Hepatocyte (in vitro differentiated cells): ENCODE measurements around the gene PRRT4. TPM values are rescaled to one million over a fixed set of nuclear protein-coding genes. Genes with fewer than 3 reads are reported as not detected.

Experiments
- DNase-seq: peaks from one replicate; pipeline ENCODE4 v3.0.0-alpha.2; 2016; ENCODE audit warnings: low spot score
- H2AFZ ChIP-seq: fragments of 200-600 bp; sonication (generic); 2 replicates; pipeline ENCODE4 v1.6.0; 2016; ENCODE audit warnings: antibody characterized with exemption, mild to moderate bottlenecking
- H3K27ac ChIP-seq: fragments of 200-600 bp; sonication (generic); 2 replicates; pipeline ENCODE4 v1.5.1; 2016; ENCODE audit warnings: mild to moderate bottlenecking
- H3K27me3 ChIP-seq: fragments of 200-600 bp; sonication (generic); 2 replicates; pipeline ENCODE4 v1.6.1; 2016
- H3K36me3 ChIP-seq: fragments of 200-600 bp; sonication (generic); replicated peaks from 2 replicates; pipeline ENCODE4 v1.5.1; 2016; ENCODE audit warnings: low read depth; ENCODE audit not compliant: insufficient read depth
- H3K4me1 ChIP-seq: fragments of 200-600 bp; sonication (generic); 2 replicates; pipeline ENCODE4 v1.5.1; 2016; ENCODE audit warnings: mild to moderate bottlenecking, moderate library complexity; ENCODE audit not compliant: insufficient read depth
- H3K4me2 ChIP-seq: fragments of 200-600 bp; sonication (generic); 2 replicates; pipeline ENCODE4 v1.6.0; 2016
- H3K4me3 ChIP-seq: fragments of 200-600 bp; sonication (generic); 2 replicates; pipeline ENCODE4 v1.5.1; 2016; ENCODE audit warnings: mild to moderate bottlenecking
- H3K79me2 ChIP-seq: fragments of 200-600 bp; sonication (generic); 2 replicates; pipeline ENCODE4 v1.6.0; 2017; ENCODE audit warnings: mild to moderate bottlenecking
- H3K9me2 ChIP-seq: fragments of 200-600 bp; sonication (generic); replicated peaks from 2 replicates; pipeline ENCODE4 v1.6.0; 2017; ENCODE audit warnings: mild to moderate bottlenecking; ENCODE audit not compliant: insufficient read depth
- H3K9me3 ChIP-seq: fragments of 200-600 bp; sonication (generic); 2 replicates; pipeline ENCODE4 v1.5.1; 2016; ENCODE audit warnings: low read depth, mild to moderate bottlenecking
- H4K20me1 ChIP-seq: fragments of 200-600 bp; sonication (generic); 2 replicates; pipeline ENCODE4 v1.6.0; 2016; ENCODE audit warnings: mild to moderate bottlenecking; ENCODE audit not compliant: insufficient read depth, poor library complexity, severe bottlenecking
- EZH2 ChIP-seq: fragments of 200-600 bp; sonication (generic); IDR thresholded peaks from 2 replicates; pipeline ENCODE4 v1.6.1; 2016; ENCODE audit warnings: antibody characterized with exemption, mild to moderate bottlenecking, borderline replicate concordance
- EZH2phosphoT487 ChIP-seq: fragments of 200-600 bp; sonication (generic); IDR thresholded peaks from one replicate; pipeline ENCODE4 v1.6.1; 2018; ENCODE audit warnings: antibody characterized with exemption, mild to moderate bottlenecking, low read depth, moderate library complexity; ENCODE audit not compliant: unreplicated experiment, severe bottlenecking
- WGBS: methylation state at CpG from one replicate; pipeline ENCODE4 v1.1.6; 2016; ENCODE audit warnings: low lambda C conversion rate; ENCODE audit errors: missing lambda C conversion rate; 5-methylcytosine and 5-hydroxymethylcytosine counted together
- polyA plus RNA-seq: library from polyadenylated mRNA; unstranded; fragments of >200 nt; fragmentation: Nextera tagmentation; extraction: Ambion mirVana; gene quantifications from 2 replicates; pipeline ENCODE4 v1.2.1, GENCODE V29; 2016
- total RNA-seq: library from RNA; depleted of rRNA; stranded (reverse); fragments of >200 nt; gene quantifications from 2 replicates; pipeline ENCODE4 v1.2.3, GENCODE V29; 2014
- TF ChIP-seq, protein P1 (sequence below): fragments of 200-600 bp; sonication (generic); IDR thresholded peaks from 2 replicates; pipeline ENCODE4 v1.5.1; 2016; ENCODE audit warnings: antibody characterized with exemption, mild to moderate bottlenecking; ENCODE audit not compliant: poor library complexity

The PRRT4 gene
- total and polyA plus RNA-seq, 2 experiments from 2014 or later: 2.2 to 4.1 TPM

DNA sequence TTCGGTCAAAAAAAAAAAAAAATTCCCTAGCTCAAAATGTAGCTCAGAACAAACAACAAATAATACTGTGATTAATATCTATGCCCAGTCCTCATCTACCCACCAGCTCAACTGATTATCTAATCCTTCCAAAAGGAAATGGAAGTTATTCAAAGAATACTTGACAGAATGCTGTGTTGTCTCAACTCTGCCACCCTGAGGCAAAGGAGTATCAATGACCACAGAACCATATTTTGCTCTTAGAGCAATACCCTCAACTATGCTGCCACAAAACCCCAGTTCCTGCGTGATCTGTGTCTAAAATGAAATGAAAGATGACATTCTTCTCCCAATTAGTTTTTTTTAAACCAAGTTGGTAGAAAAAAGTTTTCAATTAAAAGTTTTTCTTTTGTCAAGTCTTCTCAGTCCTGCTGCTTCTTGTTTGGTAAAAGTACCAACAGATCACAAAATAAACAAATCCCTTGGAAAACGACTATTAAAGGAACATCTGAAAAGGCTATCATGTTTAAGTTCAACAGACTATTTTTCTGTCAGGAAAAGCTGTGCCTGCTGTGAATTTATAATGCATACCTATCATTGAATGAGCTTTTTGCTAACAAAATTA lies 39.3 kb downstream of the PRRT4 start:
- no peaks in the 10 kb centered on the region for H3K4me1 ChIP-seq
- H3K4me2 ChIP-seq: no peak overlapping the region
- H3K4me3 ChIP-seq: no peak overlapping the region
- H3K79me2 ChIP-seq: no peaks in the 10 kb centered on the region
- 85% methylated on average over 3 of the region's 3 CpGs for WGBS
- no peak overlapping the region for H2AFZ ChIP-seq
- H3K27ac ChIP-seq: no peak overlapping the region
- H3K9me3 ChIP-seq: no peaks in the 10 kb centered on the region
- TF ChIP-seq, protein P1, sequence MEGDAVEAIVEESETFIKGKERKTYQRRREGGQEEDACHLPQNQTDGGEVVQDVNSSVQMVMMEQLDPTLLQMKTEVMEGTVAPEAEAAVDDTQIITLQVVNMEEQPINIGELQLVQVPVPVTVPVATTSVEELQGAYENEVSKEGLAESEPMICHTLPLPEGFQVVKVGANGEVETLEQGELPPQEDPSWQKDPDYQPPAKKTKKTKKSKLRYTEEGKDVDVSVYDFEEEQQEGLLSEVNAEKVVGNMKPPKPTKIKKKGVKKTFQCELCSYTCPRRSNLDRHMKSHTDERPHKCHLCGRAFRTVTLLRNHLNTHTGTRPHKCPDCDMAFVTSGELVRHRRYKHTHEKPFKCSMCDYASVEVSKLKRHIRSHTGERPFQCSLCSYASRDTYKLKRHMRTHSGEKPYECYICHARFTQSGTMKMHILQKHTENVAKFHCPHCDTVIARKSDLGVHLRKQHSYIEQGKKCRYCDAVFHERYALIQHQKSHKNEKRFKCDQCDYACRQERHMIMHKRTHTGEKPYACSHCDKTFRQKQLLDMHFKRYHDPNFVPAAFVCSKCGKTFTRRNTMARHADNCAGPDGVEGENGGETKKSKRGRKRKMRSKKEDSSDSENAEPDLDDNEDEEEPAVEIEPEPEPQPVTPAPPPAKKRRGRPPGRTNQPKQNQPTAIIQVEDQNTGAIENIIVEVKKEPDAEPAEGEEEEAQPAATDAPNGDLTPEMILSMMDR: peak; percentile 57
- no peak for TF ChIP-seq EZH2
- no peaks in the 10 kb centered on the region for H3K27me3 ChIP-seq
- DNase-seq: peak; percentile 50
- no peaks in the 10 kb centered on the region for H3K9me2 ChIP-seq
- no peaks in the 10 kb centered on the region for H3K36me3 ChIP-seq
- H4K20me1 ChIP-seq: no peaks in the 10 kb centered on the region

DNA sequence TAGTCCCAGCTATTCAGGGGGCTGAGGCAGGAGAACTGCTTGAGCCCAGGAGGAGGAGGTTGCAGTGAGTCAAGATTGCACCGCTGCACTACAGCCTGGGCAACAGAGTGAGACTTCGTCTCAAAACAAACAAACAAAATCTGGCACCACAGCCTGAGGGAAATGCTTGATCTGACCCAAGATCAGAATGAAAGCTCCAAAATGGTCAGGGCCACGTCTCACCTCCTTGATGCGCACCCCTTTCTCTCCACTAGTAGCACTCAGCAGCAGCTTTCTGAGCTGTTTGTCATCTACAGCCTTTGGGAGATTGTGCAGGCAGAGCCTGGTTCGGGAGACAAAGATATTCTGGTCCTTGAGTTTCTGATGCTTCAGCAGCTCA lies 40.5 kb downstream of the PRRT4 start:
- Histone ChIP-seq H3K4me3 (no peak overlapping the region), H3K27me3 (no peaks in the 10 kb centered on the region), H3K36me3 (no peaks in the 10 kb centered on the region), H3K9me3 (no peaks in the 10 kb centered on the region), H3K79me2 (no peaks in the 10 kb centered on the region), H3K4me2 (no peak overlapping the region), H3K9me2 (no peaks in the 10 kb centered on the region), H3K4me1 (no peaks in the 10 kb centered on the region), H4K20me1 (no peaks in the 10 kb centered on the region), H3K27ac (no peak overlapping the region), H2AFZ (no peak overlapping the region)
- WGBS: 94% methylated on average over 5 of the region's 5 CpGs
- TF ChIP-seq, protein P1: no peak
- TF ChIP-seq EZH2phosphoT487: no peak
- no peak for DNase-seq

DNA sequence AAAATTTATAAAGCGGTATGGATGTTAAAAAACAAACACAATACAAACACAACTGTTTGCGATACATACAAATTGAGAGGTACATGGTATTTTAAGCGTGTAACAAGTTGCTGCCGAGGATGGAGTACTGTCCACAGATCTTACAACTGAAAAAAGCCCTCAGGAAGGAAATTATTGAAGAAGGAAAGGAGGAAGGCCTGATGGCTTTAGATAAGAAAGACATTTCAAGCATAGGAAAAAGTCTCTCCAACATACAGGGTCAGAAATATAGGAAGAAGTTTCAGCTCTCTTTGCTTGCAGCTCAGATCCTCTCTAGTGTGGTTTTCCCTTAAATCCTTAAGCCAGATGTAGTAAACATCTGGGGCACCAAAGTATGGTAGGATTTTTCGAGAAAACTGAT lies 42.8 kb downstream of the PRRT4 start:
- H3K4me2 ChIP-seq: no peak overlapping the region
- H3K27me3 ChIP-seq: no peaks in the 10 kb centered on the region
- no peak overlapping the region for H3K27ac ChIP-seq
- H2AFZ ChIP-seq: no peak overlapping the region
- TF ChIP-seq EZH2phosphoT487 (no peak), EZH2 (no peak)
- TF ChIP-seq, protein P1: no peak
- no peak overlapping the region for H3K4me3 ChIP-seq
- H3K79me2 ChIP-seq: no peaks in the 10 kb centered on the region
- no peaks in the 10 kb centered on the region for H4K20me1 ChIP-seq
- WGBS: 93% methylated on average over 5 of the region's 5 CpGs
- no peaks in the 10 kb centered on the region for H3K9me2 ChIP-seq
- H3K4me1 ChIP-seq: no peaks in the 10 kb centered on the region
- H3K36me3 ChIP-seq: no peaks in the 10 kb centered on the region
- no peak for DNase-seq
- H3K9me3 ChIP-seq: no peaks in the 10 kb centered on the region

DNA sequence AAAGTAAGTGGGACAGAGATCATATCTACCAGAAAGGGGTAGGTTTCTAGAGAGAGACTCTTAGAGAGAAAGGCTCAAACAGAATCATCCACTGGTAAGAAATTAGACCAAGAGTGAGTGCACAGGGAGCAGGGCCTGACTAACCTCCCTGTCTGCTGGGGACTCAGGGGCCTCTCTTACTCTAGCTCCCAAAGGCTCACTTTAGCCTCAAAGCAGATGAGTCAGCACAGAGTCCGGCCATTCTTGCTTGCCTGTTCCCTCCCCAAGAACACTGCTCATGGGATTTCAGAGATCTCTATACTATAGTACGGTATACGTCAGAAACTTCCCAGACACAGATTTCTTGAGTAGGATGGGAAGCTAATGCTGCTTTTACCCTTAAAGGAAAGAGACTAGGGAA lies 50.5 kb downstream of the PRRT4 start:
- no peaks in the 10 kb centered on the region for H4K20me1 ChIP-seq
- 64% methylated on average over 3 of the region's 3 CpGs for WGBS
- no peaks in the 10 kb centered on the region for H3K27me3 ChIP-seq
- no peak overlapping the region for H2AFZ ChIP-seq
- H3K4me3 ChIP-seq: no peak overlapping the region
- DNase-seq: peak; percentile 49
- H3K9me3 ChIP-seq: no peaks in the 10 kb centered on the region
- H3K9me2 ChIP-seq: no peaks in the 10 kb centered on the region
- H3K36me3 ChIP-seq: no peaks in the 10 kb centered on the region
- peak overlapping the region; percentile 23 for H3K4me2 ChIP-seq
- TF ChIP-seq EZH2: no peak
- TF ChIP-seq, protein P1: no peak
- TF ChIP-seq EZH2phosphoT487: no peak
- peak overlapping the region; percentile 70 for H3K27ac ChIP-seq
- H3K79me2 ChIP-seq: no peaks in the 10 kb centered on the region
- H3K4me1 ChIP-seq: no peaks in the 10 kb centered on the region
